GM18507 (cell line): ENCODE results near the gene AHSG.
"Not testable (repeated sequence)": the region's sequence is repeated elsewhere in the genome, so short reads cannot be mapped to it uniquely, and the experiment has no call there.

ENCODE experiments used
- DNase-seq: peaks from one replicate; pipeline ENCODE4 v3.0.0; 2011; ENCODE audit warnings: low read depth; ENCODE audit not compliant: insufficient read length; ENCODE audit errors: extremely low spot score
- FAIRE-seq: peaks from 2 replicates; lab custom pipeline; 2011; peaks lifted over from hg19 to GRCh38; lab: Jason Lieb, UNC

Gene AHSG

GRCh38 chr3:186614597-186615483 lies 2.0 kb downstream of the AHSG start:
- peak; percentile 54 for DNase-seq
- FAIRE-seq = peak; percentile 86

- DNase-seq = no peak
Observed at GRCh38 chr3:186616299-186616617, 3.4 kb downstream of the AHSG start.

GRCh38 chr3:186617036-186617946 lies 4.4 kb downstream of the AHSG start:
- peak; percentile 82 for DNase-seq
- peak; percentile 95 for FAIRE-seq

More at GRCh38 chr3:186616299-186616617, 3.4 kb downstream of the AHSG start:
- no peak for FAIRE-seq

GRCh38 chr3:186618318-186618938 lies 5.6 kb downstream of the AHSG start:
- FAIRE-seq = no peak

GRCh38 chr3:186619787-186620212 lies 6.9 kb downstream of the AHSG start:
- no peak for DNase-seq
- no peak for FAIRE-seq

More at GRCh38 chr3:186618318-186618938, 5.6 kb downstream of the AHSG start:
- no peak for DNase-seq

- DNase-seq (no peak), FAIRE-seq (no peak)
Observed at GRCh38 chr3:186620213-186621092, 7.6 kb downstream of the AHSG start.

- no peak for DNase-seq
- FAIRE-seq = no peak
Observed at GRCh38 chr3:186621894-186622650, 9.2 kb downstream of the AHSG start.

GRCh38 chr3:186622651-186623310 lies 9.9 kb downstream of the AHSG start:
- DNase-seq = no peak
- no peak for FAIRE-seq

- no peak for FAIRE-seq
- DNase-seq = no peak
Observed at GRCh38 chr3:186624598-186624997, 11.7 kb downstream of the AHSG start.

GRCh38 chr3:186625600-186626042 lies 12.8 kb downstream of the AHSG start:
- DNase-seq (no peak), FAIRE-seq (no peak)

GRCh38 chr3:186626254-186626847 lies 13.5 kb downstream of the AHSG start:
- FAIRE-seq (no peak), DNase-seq (no peak)

GRCh38 chr3:186627852-186628414 lies 15.1 kb downstream of the AHSG start:
- FAIRE-seq (no peak), DNase-seq (no peak)

- no peak for DNase-seq
- no peak for FAIRE-seq
Observed at GRCh38 chr3:186628756-186629155, 15.9 kb downstream of the AHSG start.

GRCh38 chr3:186630950-186631641 lies 18.2 kb downstream of the AHSG start:
- FAIRE-seq = no peak

GRCh38 chr3:186633481-186633880 lies 20.6 kb downstream of the AHSG start:
- FAIRE-seq = no peak

More at GRCh38 chr3:186630950-186631641, 18.2 kb downstream of the AHSG start:
- no peak for DNase-seq

GRCh38 chr3:186634207-186634606 lies 21.3 kb downstream of the AHSG start:
- not testable (repeated sequence) for DNase-seq, FAIRE-seq

More at GRCh38 chr3:186633481-186633880, 20.6 kb downstream of the AHSG start:
- DNase-seq = no peak
